ENCODE measurements around the gene SMOC1.

GRCh38 chr14:69987406-69988121 lies 108.3 kb downstream of the SMOC1 start:
- TF ChIP-seq CTCF (IDR thresholded peaks at IDR 0.05) (no peak), ZFX (IDR thresholded peaks at IDR 0.05; ENCODE audit: borderline replicate concordance) (no peak)
